T-helper 2 cell (primary cell): Measurements from ENCODE around the gene ZNF474.
"Not testable (repeated sequence)": the region's sequence is repeated elsewhere in the genome, so short reads cannot be mapped to it uniquely, and the experiment has no call there.

Experiments
- DNase-seq, 5 experiments: peaks; one replicate each; pipeline versions ENCODE4 v3.0.0 to v3.0.0-alpha.2; 2012 to 2022
- total RNA-seq, 2 donors: gene quantifications; one replicate each; lab custom pipeline; 2026; lab: John Stamatoyannopoulos, UW

Gene ZNF474
- total RNA-seq, result 0 to 0.07 reads per million in 2 donors

GRCh38 chr5:122129306-122129705 is at the start of gene ZNF474:
Gene ZNF474, plus strand, starts transcription at chr5:122129546. Its CDS starts 22,445 bp downstream, at chr5:122151991.
- DNase-seq, result no peak

- DNase-seq, result no peak
These were observed 47.8 kb upstream of the ZNF474 start for GRCh38 chr5:122081541-122081940.

GRCh38 chr5:122083535-122083934 is 45.8 kb upstream of the ZNF474 start:
- DNase-seq, result no peak

DNA sequence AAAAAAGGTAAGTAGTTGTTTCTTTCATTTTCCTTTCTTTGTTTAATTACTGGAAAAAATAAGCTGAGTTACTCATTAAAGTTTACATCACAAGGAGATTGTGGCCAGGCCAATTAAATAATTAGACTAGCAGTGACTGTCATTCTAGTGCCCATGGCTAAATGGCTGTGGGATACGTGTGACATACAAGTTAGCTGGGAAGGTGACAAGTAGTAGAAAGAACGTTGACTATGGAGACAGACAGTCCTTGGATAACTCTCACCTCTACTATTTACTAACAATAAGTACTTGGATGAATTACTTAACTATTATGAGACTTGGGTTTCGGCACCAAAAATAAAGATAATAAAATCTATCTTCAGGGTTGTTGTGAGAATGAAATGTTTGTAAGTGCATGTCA is 44.3 kb upstream of the ZNF474 start:
- no peak for DNase-seq

- DNase-seq, result peak in 1 of 5 experiments; percentile 28
These were observed 40.0 kb upstream of the ZNF474 start for GRCh38 chr5:122089096-122090013.

DNA sequence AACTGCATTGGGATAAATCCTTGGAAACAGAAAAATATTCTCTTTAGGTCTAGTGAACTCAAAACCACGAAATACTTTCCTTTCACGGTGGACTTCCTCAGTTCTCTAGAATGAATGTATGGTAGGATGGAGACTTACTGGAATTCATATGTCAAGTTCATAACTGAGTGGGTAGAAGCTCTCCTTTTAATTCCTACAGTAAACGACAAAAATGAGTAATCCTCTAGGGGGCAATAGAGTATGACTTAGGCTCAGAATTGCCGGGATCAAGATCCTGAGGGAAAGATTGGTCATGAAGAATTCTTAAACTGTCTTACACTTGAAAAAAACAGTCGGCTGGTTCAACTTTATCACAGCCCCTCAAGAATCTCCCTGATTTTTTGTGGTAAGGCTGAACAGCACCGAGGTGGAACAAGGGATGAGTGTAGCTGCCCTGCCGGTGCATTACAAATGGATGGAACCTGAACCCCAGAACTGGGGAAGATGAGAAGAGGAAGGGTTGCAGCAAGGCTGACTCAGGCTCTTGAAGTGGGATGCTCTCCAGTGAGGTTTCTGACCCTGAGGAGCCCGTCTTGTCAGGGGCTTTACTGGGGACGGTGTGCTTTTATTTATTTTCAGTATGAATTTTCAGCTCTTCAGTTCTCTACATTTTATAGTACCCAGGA is 37.3 kb upstream of the ZNF474 start:
- DNase-seq, result no peak

DNA sequence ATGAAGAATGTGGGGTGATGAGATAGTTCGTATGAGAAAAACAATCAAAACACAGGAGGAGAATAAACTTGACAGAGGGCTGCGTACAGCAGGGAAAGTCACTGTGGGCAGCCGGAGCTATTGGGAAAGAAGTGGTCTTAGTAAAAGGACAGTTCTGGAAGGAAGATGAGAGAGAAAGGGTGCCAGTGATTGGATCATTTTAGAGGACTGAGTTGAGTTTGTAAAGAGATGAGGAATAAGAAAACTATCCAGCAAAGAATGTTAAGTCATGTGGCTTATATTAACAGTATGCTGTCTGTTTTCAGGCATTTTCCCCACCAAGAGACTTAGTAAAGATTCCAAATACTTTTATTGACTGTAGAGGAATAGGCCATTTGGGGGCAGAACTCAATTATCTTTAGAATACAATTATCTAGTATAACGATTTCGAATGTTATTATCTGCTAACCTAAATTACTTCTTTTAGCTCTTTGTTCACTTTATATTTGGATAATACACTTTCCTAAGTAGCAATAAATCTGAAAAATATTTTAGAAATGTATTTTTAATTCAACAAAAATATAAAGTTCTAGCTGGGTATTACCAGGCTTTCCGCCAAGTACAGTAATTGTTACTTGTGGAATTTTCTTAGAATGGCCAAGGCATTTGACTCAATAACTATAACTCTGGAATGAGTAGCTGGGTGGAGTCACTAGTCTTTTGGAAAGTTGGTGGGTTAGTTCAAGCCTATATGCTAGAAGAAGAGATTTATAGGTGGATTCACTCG is 35.7 kb upstream of the ZNF474 start:
- no peak for DNase-seq

- DNase-seq, result not testable (repeated sequence)
These were observed 35.1 kb upstream of the ZNF474 start for GRCh38 chr5:122094251-122094650.

DNA sequence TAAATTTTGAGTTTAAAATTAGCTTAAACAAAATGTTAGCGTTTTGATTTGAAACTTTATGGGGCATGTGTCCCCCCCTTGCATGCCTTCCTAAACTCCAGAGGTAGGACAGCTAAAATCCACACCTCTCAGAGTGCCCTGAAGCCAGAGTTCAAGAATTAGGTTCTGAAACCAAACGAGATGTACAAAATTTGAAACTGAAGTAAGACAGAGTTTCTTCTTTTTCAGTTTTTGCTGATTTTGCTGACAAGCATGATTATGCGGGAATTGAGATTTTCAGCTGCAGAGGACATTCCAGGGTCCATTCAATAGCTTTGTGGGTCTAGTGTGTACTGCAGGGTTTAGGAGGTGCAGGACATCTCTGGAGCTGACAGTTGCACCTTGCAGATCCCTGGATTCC is 34.2 kb upstream of the ZNF474 start:
- no peak for DNase-seq

DNA sequence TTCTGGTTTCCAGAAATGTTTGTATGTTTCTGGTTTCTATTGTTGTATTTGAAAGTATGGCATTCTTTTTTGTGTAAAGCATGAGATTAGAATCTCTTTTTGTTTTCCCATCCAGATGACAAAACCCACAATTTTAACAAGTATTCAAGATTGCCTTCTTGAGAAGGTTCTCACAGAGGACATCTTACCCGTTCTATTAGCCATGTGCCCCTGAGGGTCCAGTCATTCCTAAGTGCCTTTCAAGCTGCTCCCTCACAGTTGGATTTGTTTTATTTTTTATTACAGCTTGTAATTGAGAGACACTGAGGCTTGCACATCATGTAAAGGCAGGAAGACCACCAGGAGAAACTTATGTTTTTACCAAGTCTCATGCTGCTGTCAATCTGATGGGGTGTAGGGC is 32.0 kb upstream of the ZNF474 start:
- DNase-seq, result no peak

- DNase-seq, result no peak
These were observed 30.1 kb upstream of the ZNF474 start for GRCh38 chr5:122099060-122099790.

DNA sequence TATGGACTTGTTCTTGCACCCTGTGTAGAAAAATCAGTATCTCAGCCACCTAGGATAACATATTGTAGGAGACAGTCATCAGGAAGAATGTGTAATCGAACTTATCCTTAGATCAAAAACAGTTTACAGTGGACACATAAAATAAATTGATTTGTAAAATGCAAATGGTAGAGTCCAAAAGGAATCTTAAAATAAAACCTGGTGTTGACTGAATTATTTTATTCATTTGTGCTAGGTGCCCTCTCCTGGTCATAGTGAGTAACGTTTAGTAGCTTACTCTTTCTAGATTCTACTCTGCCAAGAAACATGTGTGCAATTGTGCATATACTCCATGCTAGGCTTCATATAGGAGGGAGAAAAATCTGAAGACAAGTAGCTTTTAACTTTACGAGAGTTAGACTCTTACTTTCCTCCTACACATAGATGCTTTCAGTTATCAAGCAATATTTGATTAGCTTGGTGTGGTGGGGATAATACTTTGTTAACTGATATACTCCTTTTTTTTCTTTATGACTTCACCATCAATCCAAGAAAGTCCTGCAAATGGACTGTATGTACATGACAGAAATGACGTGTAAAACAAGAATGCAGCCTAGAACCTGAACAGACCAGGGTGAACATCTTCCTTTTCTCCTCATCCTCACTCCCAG is 27.6 kb upstream of the ZNF474 start:
- DNase-seq, result peak in 1 of 5 experiments; percentile 22

- no peak for DNase-seq
These were observed 26.5 kb upstream of the ZNF474 start for GRCh38 chr5:122102825-122103224.

DNA sequence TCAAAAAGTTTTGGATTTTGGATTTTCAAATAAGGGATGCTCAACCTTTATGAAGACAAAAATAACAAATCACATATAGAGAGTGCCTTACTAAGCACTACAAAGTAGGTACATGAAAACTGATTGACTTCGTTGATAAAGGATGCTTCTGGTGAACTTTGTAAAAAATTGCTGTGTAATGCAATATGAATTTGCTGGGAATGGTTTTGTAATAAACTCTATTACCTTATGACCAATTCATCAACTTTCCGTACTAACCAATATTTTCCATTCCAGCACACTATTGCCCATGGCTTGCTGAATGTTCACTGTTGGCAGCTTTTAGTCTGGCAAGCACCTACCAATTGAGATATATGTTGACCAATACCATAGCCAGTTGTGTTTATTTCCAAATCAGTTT is 23.4 kb upstream of the ZNF474 start:
- no peak for DNase-seq

- DNase-seq, result no peak
These were observed 22.3 kb upstream of the ZNF474 start for GRCh38 chr5:122107016-122107415.

- no peak for DNase-seq
These were observed 18.4 kb upstream of the ZNF474 start for GRCh38 chr5:122110987-122111386.

DNA sequence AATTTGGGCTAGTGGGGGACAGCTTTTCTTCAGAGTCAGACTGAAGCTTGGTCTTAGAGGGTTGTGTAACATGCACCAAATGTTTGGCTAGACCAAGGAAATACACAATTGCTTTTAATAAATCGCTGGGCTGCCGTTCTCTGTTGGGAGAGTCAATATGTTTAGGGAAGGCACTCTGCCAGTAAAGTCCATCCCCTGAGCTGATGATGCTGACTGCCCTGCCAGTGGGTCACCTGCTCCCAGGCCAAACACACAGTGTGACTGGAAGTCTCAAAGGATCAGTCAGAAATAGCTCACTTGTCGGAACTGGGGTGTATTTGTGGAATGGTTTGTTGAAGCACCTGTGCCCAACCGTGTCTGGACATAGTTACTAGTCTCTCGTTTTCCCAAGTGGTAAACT is 17.9 kb upstream of the ZNF474 start:
- DNase-seq, result no peak

- DNase-seq, result no peak
These were observed 17.3 kb upstream of the ZNF474 start for GRCh38 chr5:122112063-122112462.

- DNase-seq, result no peak
These were observed 16.4 kb upstream of the ZNF474 start for GRCh38 chr5:122112733-122113558.

DNA sequence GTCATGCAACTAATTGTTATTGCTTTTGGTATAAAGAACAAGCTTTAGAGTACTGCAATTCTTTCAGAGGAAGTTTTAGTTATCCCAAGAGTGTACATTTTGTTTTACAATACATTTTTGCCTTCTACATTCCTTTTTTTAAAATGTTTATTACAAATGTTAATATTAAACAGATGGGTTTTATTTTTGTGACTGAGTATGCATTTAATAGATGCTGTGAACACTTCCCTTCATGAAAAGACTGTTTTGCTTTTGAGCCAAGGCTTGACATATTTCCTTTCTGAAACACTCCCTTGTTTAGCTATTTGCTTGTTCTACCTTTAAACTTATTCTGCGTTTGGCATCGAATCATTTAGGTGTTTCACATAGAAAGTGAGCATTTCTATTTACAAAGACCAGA is 14.8 kb upstream of the ZNF474 start:
- no peak for DNase-seq

- DNase-seq, result no peak
These were observed 10.9 kb upstream of the ZNF474 start for GRCh38 chr5:122118356-122118948.
